GM23338 (cell line): ENCODE results near the gene CNGB1. TPM values are rescaled to one million over a fixed set of nuclear protein-coding genes. Genes with fewer than 3 reads are reported as not detected.

Source experiments
- ATAC-seq: fragments of 200-7000 bp; cut with Tn5 transposase; 3 replicates; pipeline ENCODE4 v1.9.1; 2020
- DNase-seq: peaks from one replicate; pipeline ENCODE4 v3.0.0-alpha.2; 2015; ENCODE audit warnings: low spot score
- H2AFZ ChIP-seq: fragments of 200-600 bp; sonication (generic); 2 replicates; pipeline ENCODE4 v1.8.0; 2016; ENCODE audit warnings: antibody characterized with exemption, mild to moderate bottlenecking, moderate library complexity
- H3F3A ChIP-seq: fragments of 200-600 bp; sonication (generic); replicated peaks from 2 replicates; pipeline ENCODE4 v1.8.0; 2017; ENCODE audit warnings: antibody characterized with exemption, mixed run types, low read depth
- H3K27ac ChIP-seq: fragments of 200-600 bp; sonication (generic); 2 replicates; pipeline ENCODE4 v1.6.1; 2016; ENCODE audit warnings: low read depth
- H3K27me3 ChIP-seq: fragments of 200-600 bp; sonication (generic); 2 replicates; pipeline ENCODE4 v1.8.0; 2016; ENCODE audit warnings: mild to moderate bottlenecking, mixed run types, moderate library complexity; ENCODE audit not compliant: insufficient read depth
- H3K36me3 ChIP-seq: fragments of 200-600 bp; sonication (generic); 2 replicates; pipeline ENCODE4 v1.8.0; 2016; ENCODE audit warnings: mild to moderate bottlenecking; ENCODE audit not compliant: insufficient read depth
- H3K4me1 ChIP-seq: fragments of 200-600 bp; sonication (generic); 2 replicates; pipeline ENCODE4 v1.8.0; 2016; ENCODE audit warnings: mild to moderate bottlenecking, moderate library complexity; ENCODE audit not compliant: insufficient read depth
- H3K4me2 ChIP-seq: fragments of 200-600 bp; sonication (generic); 2 replicates; pipeline ENCODE4 v1.7.1; 2017; ENCODE audit warnings: mixed run types
- H3K4me3 ChIP-seq: fragments of 200-600 bp; sonication (generic); 2 replicates; pipeline ENCODE4 v1.6.1; 2016; ENCODE audit warnings: mixed run types
- H3K79me2 ChIP-seq: fragments of 200-600 bp; sonication (generic); replicated peaks from 2 replicates; pipeline ENCODE4 v1.8.0; 2017; ENCODE audit warnings: mild to moderate bottlenecking; ENCODE audit not compliant: insufficient read depth
- H3K9me2 ChIP-seq: fragments of 200-600 bp; sonication (generic); 2 replicates; pipeline ENCODE4 v1.8.0; 2017; ENCODE audit not compliant: insufficient read depth
- H4K20me1 ChIP-seq: fragments of 200-600 bp; sonication (generic); replicated peaks from 2 replicates; pipeline ENCODE4 v1.8.0; 2017; ENCODE audit warnings: mild to moderate bottlenecking; ENCODE audit not compliant: insufficient read depth
- H3K27ac Mint-ChIP-seq: 2 replicates; pipeline ENCODE4 v1.8.0; 2020; ENCODE audit warnings: inconsistent platforms, mild to moderate bottlenecking, moderate library complexity, mixed read lengths
- H3K27me3 Mint-ChIP-seq: 3 replicates; pipeline ENCODE4 v1.8.0; 2022; ENCODE audit warnings: low read depth, mild to moderate bottlenecking, moderate library complexity, mixed read lengths, inconsistent platforms; ENCODE audit not compliant: insufficient read depth, poor library complexity
- H3K36me3 Mint-ChIP-seq: 3 replicates; pipeline ENCODE4 v1.8.0; 2021; ENCODE audit warnings: low read depth, mild to moderate bottlenecking, inconsistent platforms, moderate library complexity, mixed read lengths
- H3K4me1 Mint-ChIP-seq: 3 replicates; pipeline ENCODE4 v1.8.0; 2020; ENCODE audit warnings: mild to moderate bottlenecking, inconsistent platforms, mixed read lengths
- H3K4me3 Mint-ChIP-seq: 3 replicates; pipeline ENCODE4 v1.8.0; 2021; ENCODE audit warnings: moderate library complexity, mild to moderate bottlenecking, inconsistent platforms, mixed read lengths
- H3K9me3 Mint-ChIP-seq: 3 replicates; pipeline ENCODE4 v1.8.0; 2020; ENCODE audit warnings: moderate library complexity, mild to moderate bottlenecking, inconsistent platforms, mixed read lengths
- CREB1 ChIP-seq: fragments of 250-450 bp; sonication (Bioruptor Pico); IDR thresholded peaks from 2 replicates; pipeline ENCODE4 v1.5.0; 2020; ENCODE audit warnings: low read depth, mild to moderate bottlenecking, moderate library complexity
- ETS1 ChIP-seq: IDR thresholded peaks from 2 replicates; pipeline ENCODE4 v1.6.1; 2016; ENCODE audit warnings: antibody characterized with exemption
- EZH2 ChIP-seq: fragments of 200-600 bp; sonication (generic); IDR thresholded peaks from one replicate; pipeline ENCODE4 v1.8.0; 2017; ENCODE audit warnings: antibody characterized with exemption, mild to moderate bottlenecking, low read depth; ENCODE audit not compliant: unreplicated experiment
- EZH2phosphoT487 ChIP-seq: fragments of 200-600 bp; sonication (generic); IDR thresholded peaks from one replicate; pipeline ENCODE4 v1.8.1; 2018; ENCODE audit warnings: antibody characterized with exemption; ENCODE audit not compliant: unreplicated experiment
- JUNB ChIP-seq: IDR thresholded peaks from one replicate; pipeline ENCODE4 v1.6.1; 2016; ENCODE audit warnings: antibody characterized with exemption; ENCODE audit not compliant: unreplicated experiment
- NANOG ChIP-seq: IDR thresholded peaks from 2 replicates; pipeline ENCODE4 v1.6.1; 2016; ENCODE audit warnings: antibody characterized with exemption, borderline replicate concordance
- POLR2AphosphoS5 ChIP-seq: IDR thresholded peaks from 2 replicates; pipeline ENCODE4 v1.6.1; 2016; ENCODE audit warnings: antibody characterized with exemption, low read depth
- REST ChIP-seq: IDR thresholded peaks from one replicate; pipeline ENCODE4 v1.6.1; 2018; ENCODE audit warnings: antibody characterized with exemption; ENCODE audit not compliant: unreplicated experiment
- STAT1 ChIP-seq: IDR thresholded peaks from one replicate; pipeline ENCODE4 v1.6.1; 2016; ENCODE audit warnings: antibody characterized with exemption; ENCODE audit not compliant: unreplicated experiment
- ZNF114 ChIP-seq: fragments of 250-450 bp; sonication (Bioruptor Pico); IDR thresholded peaks from 2 replicates; pipeline ENCODE4 v1.5.0; 2020; ENCODE audit warnings: mild to moderate bottlenecking, moderate library complexity
- ZNF331 ChIP-seq: fragments of 250-450 bp; sonication (Bioruptor Pico); IDR thresholded peaks from 2 replicates; pipeline ENCODE4 v1.5.0; 2020; ENCODE audit warnings: low read depth, mild to moderate bottlenecking, moderate library complexity
- ZNF462 ChIP-seq: fragments of 250-450 bp; sonication (Bioruptor Pico); IDR thresholded peaks from 2 replicates; pipeline ENCODE4 v1.5.0; 2020; ENCODE audit warnings: mild to moderate bottlenecking, moderate library complexity
- polyA plus RNA-seq: library from polyadenylated mRNA; unstranded; fragments of >200 nt; fragmentation: Nextera tagmentation; extraction: Ambion mirVana; gene quantifications from 2 replicates; pipeline ENCODE4 v1.2.1, GENCODE V29; 2016
- total RNA-seq: library from RNA; depleted of rRNA; stranded (reverse); fragments of >200 nt; shearing (Covaris generic); gene quantifications from 2 replicates; pipeline ENCODE4 v1.2.3, GENCODE V29; 2014

CNGB1 gene
- total and polyA plus RNA-seq, 2 experiments from 2014 or later = not detected

- peaks cover 13% of the 10 kb centered on the region for H3K4me1 Mint-ChIP-seq
- Histone ChIP-seq H3K4me1 (peaks cover 16% of the 10 kb centered on the region), H3K4me3 (no peak overlapping the region), H3K79me2 (no peaks in the 10 kb centered on the region), H3K36me3 (no peaks in the 10 kb centered on the region), H3K9me2 (no peaks in the 10 kb centered on the region), H3K27ac (no peak overlapping the region), H3K27me3 (peaks cover 9% of the 10 kb centered on the region; the same call in 1 of the 2 replicates), H2AFZ (no peak overlapping the region), H3F3A (no peaks in the 10 kb centered on the region), H4K20me1 (no peaks in the 10 kb centered on the region), H3K4me2 (no peak overlapping the region)
- H3K27ac Mint-ChIP-seq = no peak overlapping the region
- H3K4me3 Mint-ChIP-seq = no peak overlapping the region
- peaks cover 2% of the 10 kb centered on the region for H3K27me3 Mint-ChIP-seq
- no peaks in the 10 kb centered on the region for H3K9me3 Mint-ChIP-seq
- H3K36me3 Mint-ChIP-seq = no peaks in the 10 kb centered on the region
- ATAC-seq (no peak), DNase-seq (no peak)
- TF ChIP-seq EZH2 (no peak), CREB1 (CRISPR knock-in tag) (no peak), ZNF114 (CRISPR knock-in tag) (no peak), EZH2phosphoT487 (no peak), ETS1 (no peak), ZNF331 (CRISPR knock-in tag) (no peak)
Observed at GRCh38 chr16:57878586-57878985, 92.3 kb downstream of the CNGB1 start.

GRCh38 chr16:57876210-57876609, 94.7 kb downstream of the CNGB1 start:
- H3K4me2 ChIP-seq = no peak overlapping the region
- Mint-ChIP-seq H3K4me3 (no peak overlapping the region), H3K4me1 (peaks cover 8% of the 10 kb centered on the region; the same call in 2 of the 3 replicates), H3K27me3 (peaks cover 4% of the 10 kb centered on the region), H3K36me3 (no peaks in the 10 kb centered on the region), H3K27ac (no peak overlapping the region), H3K9me3 (no peaks in the 10 kb centered on the region)
- H4K20me1 ChIP-seq = no peaks in the 10 kb centered on the region
- ATAC-seq = no peak
- H3F3A ChIP-seq = no peaks in the 10 kb centered on the region
- H2AFZ ChIP-seq = no peak overlapping the region
- H3K4me3 ChIP-seq = no peak overlapping the region
- peaks cover 10% of the 10 kb centered on the region; the same call in 1 of the 2 replicates for H3K4me1 ChIP-seq
- H3K79me2 ChIP-seq = no peaks in the 10 kb centered on the region
- no peak overlapping the region for H3K27ac ChIP-seq
- no peaks in the 10 kb centered on the region for H3K9me2 ChIP-seq
- H3K27me3 ChIP-seq = no peaks in the 10 kb centered on the region
- H3K36me3 ChIP-seq = no peaks in the 10 kb centered on the region
- no peak for DNase-seq
- no peak for TF ChIP-seq NANOG
- no peak for TF ChIP-seq ZNF331 (CRISPR knock-in tag)
- no peak for TF ChIP-seq CREB1 (CRISPR knock-in tag)
- no peak for TF ChIP-seq POLR2AphosphoS5
- no peak for TF ChIP-seq STAT1
- no peak for TF ChIP-seq ZNF462
- no peak for TF ChIP-seq JUNB
- TF ChIP-seq REST = no peak
- no peak for TF ChIP-seq EZH2phosphoT487
